NCI-H2227 (cell line): ENCODE data around the gene SH3BP4.

Source experiments
- DNase-seq: peaks from one replicate; lab custom pipeline; 2025; ENCODE audit not compliant: unreplicated experiment; lab: John Stamatoyannopoulos, UW

The SH3BP4 gene

DNA sequence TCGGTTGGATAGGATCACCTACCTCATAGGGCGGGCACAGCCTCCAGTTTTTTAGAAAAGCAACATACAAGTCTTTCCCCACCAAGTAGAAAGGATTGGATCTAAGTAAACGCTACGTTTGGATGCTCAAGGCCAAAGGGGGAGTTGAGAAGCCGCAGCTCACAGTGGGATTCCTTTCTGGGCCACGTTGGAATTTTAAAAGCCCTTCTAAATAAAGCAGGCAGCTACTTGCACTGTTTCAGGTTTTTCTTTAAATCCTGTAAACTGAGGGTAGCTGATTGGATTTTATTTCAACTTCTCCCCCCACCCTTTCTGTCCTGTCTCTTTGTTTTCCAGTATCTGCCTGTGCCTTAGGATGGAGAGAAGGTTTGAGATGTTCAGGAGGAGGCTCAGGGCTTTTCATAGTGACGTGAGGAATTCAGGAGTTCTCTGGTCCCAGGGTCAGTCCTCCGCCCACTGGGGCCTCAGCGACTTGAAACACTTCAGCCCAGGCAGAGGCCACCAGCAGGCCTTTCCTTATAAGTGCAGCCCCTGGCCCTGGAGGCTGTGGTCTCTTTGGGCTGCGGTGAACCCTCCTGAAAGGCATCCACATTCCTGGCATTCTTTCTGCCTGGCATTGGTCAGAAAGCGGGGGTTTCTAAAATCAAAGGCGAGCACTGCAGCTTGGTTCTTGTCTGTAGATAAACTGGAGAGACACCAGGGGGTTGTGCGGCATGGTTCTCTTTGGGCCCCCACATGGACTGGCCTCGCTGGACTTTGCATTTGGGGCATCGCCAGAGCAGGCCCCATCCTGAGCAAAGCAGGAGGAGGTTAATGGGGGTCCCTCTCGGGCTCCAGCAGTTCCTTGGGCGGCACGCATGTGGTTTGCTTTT lies 44.5 kb downstream of the SH3BP4 start:
- DNase-seq = no peak

DNA sequence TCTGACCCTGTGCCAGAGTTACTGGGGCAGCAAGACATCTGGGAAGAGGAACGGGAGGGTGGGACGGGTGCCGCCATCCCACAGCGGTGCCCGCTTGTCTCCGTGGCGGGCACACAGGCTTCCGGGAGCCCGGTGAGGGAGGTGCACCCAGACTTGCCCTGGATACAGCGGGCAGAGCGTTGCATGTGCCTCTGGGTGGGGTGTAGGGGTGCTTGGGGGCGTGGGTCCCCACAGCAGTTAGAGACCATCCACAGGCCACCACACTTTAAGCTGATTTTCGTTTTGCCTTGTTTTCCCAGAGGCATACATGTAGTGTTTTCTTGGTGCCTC lies 45.1 kb downstream of the SH3BP4 start:
- DNase-seq = no peak

DNA sequence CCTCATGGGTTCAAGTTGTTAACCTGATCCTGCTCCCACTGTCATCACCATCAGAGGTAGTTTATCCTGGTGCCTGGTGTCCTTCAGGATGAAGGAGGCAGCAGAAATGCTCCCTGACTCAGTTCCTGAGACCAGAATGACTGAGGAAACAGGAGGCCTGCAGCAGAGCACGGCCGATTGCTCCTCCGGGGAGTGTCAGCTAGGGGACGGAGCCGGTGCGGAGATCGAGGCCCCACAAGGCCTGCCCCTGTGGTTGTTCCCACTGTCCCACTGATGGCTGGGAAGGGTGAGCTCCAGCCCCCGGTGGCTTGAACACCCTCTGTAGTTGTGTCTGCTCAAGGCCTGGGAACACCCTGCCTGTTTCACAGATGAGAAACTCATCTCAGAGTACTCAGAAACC lies 45.6 kb downstream of the SH3BP4 start:
- DNase-seq = no peak

DNA sequence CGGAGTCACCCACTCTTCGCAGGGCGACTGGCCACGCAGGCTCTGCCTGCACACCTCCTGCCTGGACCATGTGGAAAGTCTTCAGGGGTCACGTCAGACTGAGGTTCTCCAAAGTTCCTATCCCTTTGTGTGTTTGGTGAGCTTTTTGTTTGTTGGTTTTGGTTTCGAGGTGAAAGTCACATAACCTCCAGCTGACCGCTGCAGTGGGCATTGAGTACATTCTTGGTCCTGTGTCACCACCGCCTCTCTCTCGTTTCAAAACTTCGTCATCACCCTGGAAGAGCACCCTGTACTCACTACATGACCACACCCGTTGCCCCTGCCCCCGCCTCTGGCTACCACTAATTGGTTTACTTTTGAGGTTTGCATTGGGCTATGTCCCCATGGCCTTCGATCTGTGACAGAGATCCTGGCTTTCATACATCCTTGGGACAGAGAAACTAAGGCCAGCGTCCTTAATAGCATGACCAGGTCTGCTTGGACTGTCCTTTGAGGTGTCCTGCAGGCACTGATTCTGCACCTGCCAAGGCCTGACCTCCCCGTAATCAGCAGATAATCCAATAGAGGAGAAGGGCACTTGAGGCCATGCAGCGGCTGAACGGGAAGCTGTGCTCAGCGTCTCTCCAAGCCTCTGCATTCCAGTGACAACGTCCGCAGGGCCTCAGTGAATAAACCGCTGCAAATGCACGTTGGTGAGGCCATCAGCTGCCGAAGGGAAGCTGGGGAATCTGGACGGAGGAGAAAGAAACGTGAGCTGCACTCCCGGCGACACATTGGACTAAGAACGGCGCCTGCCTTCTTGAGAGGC lies 46.8 kb downstream of the SH3BP4 start:
- no peak for DNase-seq

DNA sequence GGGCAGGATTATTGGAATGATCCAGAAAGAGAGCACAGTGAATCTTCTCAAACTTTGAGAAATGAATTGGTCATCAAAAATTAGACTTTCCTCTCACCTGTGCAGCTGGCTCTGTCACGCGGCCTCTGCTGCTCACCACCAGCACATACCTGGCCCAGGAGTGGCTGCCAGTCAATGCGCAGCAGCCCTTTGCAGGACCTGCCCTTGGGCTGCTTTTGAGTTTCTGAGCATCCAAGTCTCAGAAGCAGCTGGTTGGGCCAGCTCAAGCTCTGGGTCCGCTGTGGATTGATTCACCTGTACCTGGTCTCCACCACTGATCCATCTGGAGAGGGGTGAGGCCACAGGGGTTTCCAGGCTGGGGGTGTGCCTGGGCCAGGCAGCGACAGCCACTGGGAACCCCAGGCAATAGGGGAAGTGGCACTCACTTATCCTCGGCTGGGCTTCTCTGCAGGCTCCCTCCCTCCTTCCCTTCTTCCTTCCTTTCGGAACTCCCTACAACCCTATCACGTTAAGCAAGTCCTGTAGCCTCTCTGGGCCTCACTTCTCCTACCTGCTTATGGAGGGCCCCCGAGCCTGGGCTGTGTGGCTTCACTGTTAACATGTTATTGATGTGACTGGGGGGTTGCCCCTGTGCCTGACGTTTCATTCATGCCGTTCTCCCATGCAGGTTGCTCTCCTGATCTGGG lies 48.1 kb downstream of the SH3BP4 start:
- DNase-seq = no peak

DNA sequence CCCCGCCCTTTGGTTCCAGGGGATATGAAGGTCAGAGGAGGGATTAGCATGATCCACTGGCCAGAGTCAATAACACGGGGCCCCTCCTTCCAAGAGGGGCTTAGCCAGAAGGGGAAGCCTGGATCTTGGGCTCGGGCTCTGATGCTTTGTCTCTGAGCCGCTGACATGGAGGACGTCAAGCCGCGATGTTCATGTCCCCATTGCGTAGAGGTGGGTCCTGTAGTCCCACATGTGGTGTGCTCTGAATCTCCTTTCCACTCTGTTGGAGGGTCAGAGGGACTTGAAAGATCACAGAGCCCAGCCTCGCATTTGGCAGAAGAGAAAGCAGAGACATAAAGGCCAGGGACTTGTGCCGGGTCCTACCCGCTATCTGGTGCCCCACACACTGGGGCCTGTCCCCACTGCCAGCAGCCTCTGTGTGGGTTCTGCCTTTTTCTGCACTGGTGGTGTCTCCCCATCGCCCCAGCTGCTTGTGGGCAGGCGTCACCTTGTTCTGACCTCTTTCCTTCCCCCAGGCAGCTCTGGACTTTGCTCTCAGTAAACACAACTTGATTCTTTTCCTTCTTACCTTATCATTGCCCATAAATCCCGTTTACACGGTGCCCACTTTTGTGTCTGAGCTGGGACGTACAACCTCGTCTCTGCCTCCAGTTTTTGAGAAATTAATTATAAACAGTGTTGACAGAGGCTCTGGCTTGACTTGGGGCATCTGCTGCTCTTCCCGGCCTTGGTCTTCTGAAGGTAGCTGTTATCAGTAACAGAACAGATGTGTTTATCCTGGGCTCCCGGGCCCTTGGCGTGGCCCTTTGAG lies 48.8 kb downstream of the SH3BP4 start:
- DNase-seq = no peak

DNA sequence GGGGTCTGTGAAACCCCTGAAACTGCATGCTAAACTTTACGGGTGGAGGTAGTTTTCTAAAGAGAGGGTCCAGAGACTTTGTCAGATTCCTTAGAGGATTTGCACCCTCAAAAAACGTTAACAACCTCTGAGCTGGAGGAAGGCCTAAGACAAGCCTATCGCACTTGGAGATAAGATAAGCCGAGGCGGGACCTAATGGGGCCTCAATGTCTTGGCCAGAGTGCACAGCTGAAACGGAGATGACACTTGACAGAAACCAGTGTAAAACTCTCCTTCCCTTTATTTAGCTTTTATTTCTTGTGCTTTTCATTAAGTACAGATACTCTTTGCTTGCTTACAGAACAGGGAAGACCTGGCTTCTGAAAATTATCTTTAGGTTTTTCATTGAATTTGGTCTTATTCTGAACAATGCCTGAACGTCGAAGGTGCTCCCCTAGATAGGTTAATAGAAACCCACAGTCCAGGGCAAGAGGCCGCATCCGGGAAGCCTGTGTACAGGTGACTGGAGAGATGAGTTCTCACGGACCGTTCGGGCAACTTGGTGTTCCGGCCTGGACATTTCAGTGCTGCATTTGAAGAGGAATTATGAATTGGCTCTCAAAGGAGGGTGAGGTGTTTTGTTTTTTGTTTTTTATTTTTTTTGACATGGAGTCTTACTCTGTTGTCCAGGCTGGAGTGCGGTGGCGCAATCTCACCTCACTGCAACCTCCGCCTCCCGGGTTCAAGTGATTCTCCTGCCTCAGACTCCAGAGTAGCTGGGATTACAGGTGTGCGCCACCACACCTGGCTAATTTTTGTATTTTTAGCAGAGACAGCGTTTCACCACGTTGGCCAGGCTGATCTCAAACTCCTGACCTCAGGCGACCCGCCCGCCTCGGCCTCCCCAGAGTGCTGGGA lies 49.7 kb downstream of the SH3BP4 start:
- no peak for DNase-seq

DNA sequence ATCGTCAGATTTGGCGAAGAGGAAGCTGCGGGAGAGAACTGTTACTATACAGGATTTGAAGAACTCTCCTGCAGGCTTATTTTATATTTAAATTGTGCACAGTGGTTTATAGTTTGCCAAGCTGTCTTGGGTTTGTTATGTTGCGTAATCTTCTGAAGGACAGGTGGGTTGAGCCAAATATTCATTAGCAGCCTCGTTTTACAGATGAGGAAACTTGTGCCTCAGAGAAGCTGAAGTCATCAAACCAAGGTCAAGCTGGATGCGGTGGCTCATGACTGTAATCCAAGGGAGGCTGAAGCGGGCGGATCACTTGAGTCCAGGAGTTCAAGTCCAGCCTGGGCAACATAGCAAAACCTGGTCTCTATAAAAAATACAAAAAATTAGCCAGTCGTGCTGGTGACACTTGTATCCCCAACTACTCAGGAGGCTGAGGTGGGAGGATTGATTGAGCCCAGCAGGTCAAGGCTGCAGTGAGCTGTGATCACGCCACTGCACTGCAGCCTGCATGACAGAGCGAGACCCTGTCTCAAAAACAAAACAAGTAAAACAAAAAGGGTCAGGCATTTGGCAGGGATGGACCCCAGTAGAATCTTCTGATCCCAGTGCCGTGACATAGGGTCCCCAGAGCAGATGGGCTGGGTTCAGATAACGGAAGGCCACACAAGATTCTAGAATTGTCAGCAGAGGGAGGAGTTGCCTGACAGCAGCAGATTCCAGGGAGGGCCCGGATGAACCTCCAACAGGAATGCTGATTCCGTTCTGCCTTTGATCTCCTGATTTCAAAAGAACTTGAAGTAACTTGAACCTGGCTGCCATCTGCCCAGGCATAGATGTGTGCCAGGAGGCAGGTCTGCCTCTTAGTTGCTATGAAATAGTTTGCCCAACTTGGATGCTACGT lies 50.6 kb downstream of the SH3BP4 start:
- DNase-seq = no peak

DNA sequence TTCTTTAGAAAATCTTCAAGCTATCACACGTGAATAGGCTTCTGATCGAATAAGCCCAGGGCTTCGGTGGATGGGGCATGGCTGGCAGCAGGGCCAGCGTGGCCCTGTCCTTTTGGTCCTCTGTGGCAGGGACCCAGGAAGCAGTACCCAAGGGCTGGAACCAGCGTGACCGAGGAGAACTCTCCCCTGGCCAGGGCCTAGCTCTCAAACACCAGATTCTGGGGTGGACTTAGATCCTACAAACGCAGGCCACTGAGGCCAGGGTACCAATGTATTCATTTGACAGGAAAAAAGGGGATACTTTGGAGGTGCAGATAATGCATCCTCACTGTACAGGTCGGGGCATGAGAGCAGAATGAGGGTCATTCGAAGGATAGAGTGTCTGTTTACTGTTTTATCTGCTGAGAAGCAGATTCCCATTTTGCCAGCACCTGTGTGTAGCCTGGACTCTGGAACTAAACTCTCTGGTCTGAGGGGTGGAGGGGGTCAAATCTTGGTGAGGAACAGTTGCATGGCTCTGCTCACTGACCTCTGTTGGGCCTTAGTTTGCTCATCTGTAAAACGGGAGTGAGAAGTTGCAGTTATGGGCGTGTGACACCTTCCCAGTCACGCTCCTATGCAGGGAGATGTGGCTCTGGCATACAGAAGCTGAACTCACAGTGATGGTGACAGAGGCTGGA lies 51.4 kb downstream of the SH3BP4 start:
- no peak for DNase-seq

DNA sequence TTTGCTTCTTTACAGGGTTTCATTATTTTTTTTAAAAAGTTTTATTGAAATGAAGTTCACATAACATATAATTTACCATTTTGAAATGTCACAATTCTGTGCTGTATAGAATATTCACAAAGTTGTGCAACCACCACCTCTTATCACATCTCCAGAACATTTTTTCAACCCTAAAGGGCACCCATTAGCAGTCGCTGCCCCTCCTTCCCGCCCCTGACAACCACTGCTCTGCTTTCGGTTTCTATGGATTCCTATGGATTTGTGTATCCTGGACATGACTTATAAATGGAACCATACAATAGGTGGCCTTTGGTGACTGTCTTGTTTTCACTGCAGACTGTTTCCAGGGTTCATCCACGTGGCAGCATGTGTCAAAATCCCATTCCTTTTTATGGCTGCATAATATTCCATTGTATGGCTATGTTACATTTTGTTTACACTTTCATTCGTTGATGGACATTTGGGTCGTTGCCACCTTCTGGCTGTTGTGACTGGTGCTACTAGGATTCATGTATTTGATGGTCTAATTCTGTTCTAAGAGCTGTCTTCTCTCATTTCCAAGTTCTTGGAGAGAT lies 52.6 kb downstream of the SH3BP4 start:
- DNase-seq = no peak

DNA sequence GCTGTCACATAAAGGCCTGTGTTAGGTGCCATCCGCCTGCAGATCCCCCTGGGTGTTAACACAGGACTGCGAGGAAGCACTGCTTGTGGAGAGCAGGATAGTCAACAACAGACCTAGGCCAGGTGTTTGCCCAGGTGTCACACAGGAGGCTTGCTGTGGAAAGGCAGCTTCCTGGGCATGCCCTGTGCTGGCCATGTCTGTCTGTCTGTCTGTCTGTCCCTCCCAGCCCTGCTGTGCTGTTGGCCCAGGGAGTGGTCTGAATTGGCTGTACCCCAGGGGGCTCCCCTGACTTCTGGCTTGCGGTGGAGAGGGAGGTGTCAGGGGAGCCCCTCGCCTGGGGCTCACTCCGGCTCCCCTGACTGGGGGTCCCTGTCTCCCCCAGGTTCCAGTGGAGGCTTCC lies 53.2 kb downstream of the SH3BP4 start:
- DNase-seq = no peak

DNA sequence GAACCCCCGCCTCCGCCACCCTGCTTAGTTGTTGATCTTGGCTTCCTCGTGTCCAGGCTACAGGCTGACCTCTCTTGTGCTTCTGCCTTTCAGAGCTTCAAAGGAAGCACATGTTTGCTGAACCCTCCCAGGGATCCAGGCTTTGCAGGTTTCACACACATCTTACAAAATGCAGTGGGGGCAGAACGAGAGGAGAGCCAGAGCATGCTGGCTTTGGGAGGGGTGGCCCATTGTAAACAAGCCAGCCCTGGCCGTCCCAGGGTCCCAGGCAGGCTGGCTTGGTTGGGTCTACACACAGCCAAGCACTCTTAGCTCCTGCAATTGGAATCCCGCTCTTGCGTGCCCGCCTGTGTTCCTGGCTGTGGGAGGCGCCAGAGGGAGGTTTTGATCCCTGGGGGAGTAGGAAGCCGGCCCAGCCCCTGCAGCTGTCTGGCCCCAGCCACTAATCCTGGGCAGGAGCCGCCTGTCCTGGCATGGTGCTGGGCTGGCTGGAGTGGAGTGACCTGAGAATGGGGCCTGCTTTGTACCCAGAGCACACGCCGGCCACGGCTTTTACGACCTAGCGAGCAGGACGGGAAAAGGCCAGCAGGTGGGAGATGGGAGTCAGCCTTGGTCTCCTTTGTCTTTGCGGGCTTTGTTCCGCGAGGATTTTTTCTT lies 53.9 kb downstream of the SH3BP4 start:
- DNase-seq = no peak

DNA sequence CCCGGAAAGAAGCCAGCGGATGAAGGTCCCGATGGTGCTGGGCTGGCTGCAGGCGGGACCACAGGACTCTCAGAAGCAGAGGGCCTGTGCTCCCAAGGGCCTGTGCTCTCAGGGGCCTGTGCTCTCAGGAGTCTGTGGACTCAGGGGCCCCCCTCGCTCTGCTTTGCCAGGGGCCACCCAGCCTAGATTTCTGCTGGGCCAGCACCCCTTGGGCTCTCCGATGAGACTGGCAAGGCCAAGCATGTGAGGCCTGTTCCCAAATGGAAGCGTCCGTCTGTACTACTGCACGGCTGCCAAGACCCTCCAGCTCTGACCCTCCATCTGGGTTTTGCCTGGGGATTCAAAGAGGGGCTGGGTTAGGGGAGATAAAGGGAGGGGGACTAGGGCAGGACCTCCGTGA lies 54.6 kb downstream of the SH3BP4 start:
- no peak for DNase-seq

DNA sequence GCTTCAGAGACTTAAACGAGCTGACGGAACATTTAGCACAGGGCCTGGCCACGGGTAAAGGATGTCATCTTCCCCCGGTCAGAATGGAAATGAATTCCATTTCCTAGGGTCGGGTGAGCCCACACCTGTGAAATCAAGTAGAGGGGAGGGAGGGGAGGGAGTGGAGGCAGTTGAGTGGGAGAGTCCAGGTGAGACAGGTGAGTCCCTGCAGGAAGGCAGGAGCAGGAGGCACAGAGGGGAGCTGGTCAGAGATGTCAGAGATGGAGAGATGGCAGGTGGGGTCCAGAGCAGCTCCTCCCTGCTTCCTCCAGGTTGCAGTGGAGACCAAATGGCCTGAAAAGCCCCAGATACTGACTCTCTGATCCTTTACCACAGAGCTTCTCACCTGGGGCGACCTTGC lies 55.2 kb downstream of the SH3BP4 start:
- no peak for DNase-seq

DNA sequence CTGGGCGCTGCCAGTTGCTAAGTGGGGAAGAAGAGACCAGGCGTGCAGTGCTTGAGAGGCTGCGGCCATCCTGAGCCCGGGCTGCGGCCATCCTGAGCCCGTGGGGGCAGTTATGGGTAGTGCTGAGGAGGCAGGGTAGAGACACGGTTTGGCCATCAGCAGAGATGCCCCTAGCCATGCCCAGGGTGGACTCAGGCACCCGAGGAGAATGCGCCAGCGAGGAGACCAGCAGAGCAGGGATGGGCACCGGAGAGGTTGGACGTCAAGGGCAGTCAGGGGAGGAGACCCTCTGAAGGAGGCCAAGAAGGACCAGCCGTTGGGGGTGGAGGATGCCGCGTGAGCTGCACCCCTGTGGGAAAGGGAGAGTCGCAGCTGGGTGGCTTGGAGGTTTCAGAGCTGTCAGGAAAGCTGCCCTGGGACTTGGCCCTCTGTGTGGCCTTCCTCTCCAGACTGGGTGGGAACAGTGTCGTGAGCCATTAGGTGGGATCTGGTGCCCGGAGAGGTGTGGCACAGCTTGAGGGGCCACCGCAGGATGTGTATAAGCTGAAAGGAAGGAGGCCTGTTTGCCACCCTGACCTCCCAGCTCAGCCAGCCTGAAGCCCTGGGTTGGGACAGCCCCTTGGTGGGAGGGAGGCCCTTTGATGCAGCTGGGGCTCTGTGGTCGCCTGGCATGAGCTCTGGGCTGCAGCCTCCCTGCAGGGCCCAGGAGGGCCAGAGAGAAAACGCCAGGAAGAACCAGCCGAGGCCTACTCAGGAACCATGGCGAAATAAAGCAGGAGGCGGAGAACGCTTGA lies 56.0 kb downstream of the SH3BP4 start:
- no peak for DNase-seq

DNA sequence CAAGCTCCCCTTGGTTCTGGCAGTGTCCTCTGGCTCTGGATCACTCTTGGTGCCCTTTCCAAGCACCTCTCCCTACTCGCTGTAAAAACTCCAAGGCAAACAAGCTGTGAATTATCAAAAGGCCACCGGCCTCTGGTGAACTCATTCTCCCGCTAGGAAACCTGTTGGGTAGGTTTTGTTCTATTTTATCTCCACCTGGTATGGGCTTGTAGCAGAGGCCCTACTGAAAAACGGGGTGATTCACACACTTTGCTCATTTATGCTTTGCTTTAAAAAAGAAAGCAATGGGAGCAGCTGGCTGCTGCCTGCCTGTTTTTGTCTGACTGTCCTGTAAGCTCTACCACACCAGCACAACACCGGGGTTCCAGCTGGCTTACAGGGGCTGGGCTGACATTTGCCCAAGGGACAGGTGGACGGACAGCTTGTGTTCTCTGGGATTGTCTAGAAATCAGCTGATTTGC lies 56.8 kb downstream of the SH3BP4 start:
- DNase-seq = no peak

DNA sequence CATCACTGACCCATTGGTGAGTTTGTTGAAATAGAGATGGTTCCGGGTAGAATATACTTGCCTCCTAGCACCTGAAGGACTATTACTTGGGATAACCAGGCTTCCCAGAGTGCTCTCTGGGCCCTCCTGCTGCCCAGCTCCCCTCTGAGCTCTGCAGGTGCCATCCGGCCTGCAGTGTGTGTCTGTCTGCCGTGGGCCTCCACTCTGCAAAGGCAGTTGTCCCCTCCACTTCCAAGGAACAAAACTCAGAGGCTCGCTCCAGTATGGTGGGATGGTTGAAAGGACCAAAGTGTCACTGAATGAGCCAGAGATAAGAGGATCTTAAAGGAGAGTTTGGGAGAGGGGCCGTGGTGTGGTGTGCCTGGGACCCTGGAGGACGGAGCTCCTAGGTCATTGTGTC lies 57.3 kb downstream of the SH3BP4 start:
- DNase-seq = no peak
